ENCODE data around the gene SLFN14. TPM values are rescaled to one million over a fixed set of nuclear protein-coding genes. Genes with fewer than 3 reads are reported as not detected.

SLFN14 gene
- total and polyA plus RNA-seq, 2 experiments from 2014 or later = 0.10 TPM; not detected in 1

GRCh38 chr17:35537601-35538141 lies 22.9 kb downstream of the SLFN14 start, which contains the start of gene SLFN12L:
Gene SLFN12L, minus strand, starts transcription at chr17:35537678. Its CDS starts 15,314 bp downstream, at chr17:35522364.
- no peaks in the 10 kb centered on the region for H3K27me3 ChIP-seq (ENCODE audit: insufficient read depth)
- Mint-ChIP-seq H3K36me3 (ENCODE audit: low read depth) (no peaks in the 10 kb centered on the region), H3K27me3 (ENCODE audit: insufficient read depth, low read depth, poor library complexity) (peaks cover 4% of the 10 kb centered on the region), H3K4me1 (no peaks in the 10 kb centered on the region; the same call in 2 of the 3 replicates), H3K4me3 (no peak within 1 kb of the TSS), H3K9me3 (no peaks in the 10 kb centered on the region), H3K27ac (no peak within 1 kb of the TSS)
- DNase-seq (ENCODE audit: low spot score) (no peak), ATAC-seq (no peak)
- no peaks in the 10 kb centered on the region for H3K9me2 ChIP-seq (ENCODE audit: insufficient read depth)
- no peak for TF ChIP-seq CREB1 (CRISPR knock-in tag; IDR thresholded peaks at IDR 0.05; ENCODE audit: low read depth)
- no peak for TF ChIP-seq CTCF (conservative IDR thresholded peaks at IDR 0.05; ENCODE audit: low read depth in 2 of 2)
- no peak for TF ChIP-seq REST (IDR thresholded peaks at IDR 0.05; ENCODE audit: unreplicated experiment)
- no peak for TF ChIP-seq ZNF331 (CRISPR knock-in tag; IDR thresholded peaks at IDR 0.05; ENCODE audit: low read depth)
- TF ChIP-seq JUNB (IDR thresholded peaks at IDR 0.05; ENCODE audit: unreplicated experiment) = no peak
- no peak for TF ChIP-seq POLR2AphosphoS5 (IDR thresholded peaks at IDR 0.05; ENCODE audit: low read depth)
- TF ChIP-seq ZNF462 (CRISPR knock-in tag; IDR thresholded peaks at IDR 0.05) = no peak
- no peak for TF ChIP-seq EZH2 (IDR thresholded peaks at IDR 0.05; ENCODE audit: low read depth, unreplicated experiment)
- TF ChIP-seq EZH2phosphoT487 (IDR thresholded peaks at IDR 0.05; ENCODE audit: unreplicated experiment) = no peak
- no peak for TF ChIP-seq STAT1 (IDR thresholded peaks at IDR 0.05; ENCODE audit: unreplicated experiment)
- no peak for TF ChIP-seq ZNF114 (CRISPR knock-in tag; IDR thresholded peaks at IDR 0.05)
- TF ChIP-seq NANOG (IDR thresholded peaks at IDR 0.05; ENCODE audit: borderline replicate concordance) = no peak
- no peak for TF ChIP-seq ETS1 (IDR thresholded peaks at IDR 0.05)
- no peak within 1 kb of the TSS for H3K4me2 ChIP-seq
- H3K4me1 ChIP-seq (ENCODE audit: insufficient read depth) = no peaks in the 10 kb centered on the region
- no peak within 1 kb of the TSS for H3K4me3 ChIP-seq
- no peaks in the 10 kb centered on the region for H3F3A ChIP-seq (replicated peaks; ENCODE audit: low read depth)
- H3K79me2 ChIP-seq (replicated peaks; ENCODE audit: insufficient read depth) = no peaks in the 10 kb centered on the region
- H3K36me3 ChIP-seq (ENCODE audit: insufficient read depth) = no peaks in the 10 kb centered on the region
- no peak within 1 kb of the TSS; the same call in 1 of the 2 replicates for H2AFZ ChIP-seq
- no peak within 1 kb of the TSS for H3K27ac ChIP-seq (ENCODE audit: low read depth)
- no peaks in the 10 kb centered on the region for H4K20me1 ChIP-seq (replicated peaks; ENCODE audit: insufficient read depth)
